T-cell (primary cell): Measurements from ENCODE around the gene SLC34A3. TPM values are rescaled to one million over a fixed set of nuclear protein-coding genes. Genes with fewer than 3 reads are reported as not detected.
A peak's percentile ranks its signal among the peaks of the same experiment; 100 is the strongest.

ENCODE experiments used
- ATAC-seq, 4 experiments: fragments of 200-7000 bp in 3 of 4; fragments of 150-1000 bp in 1 of 4; cut with Tn5 transposase; replicated peaks in 1 of 4; 1 replicate in 3 of 4; 2 replicates in 1 of 4; pipeline ENCODE4 v1.10.0; 2021; ENCODE audit warnings: moderate library complexity in 3 of 4, mild to moderate bottlenecking in 2 of 4, moderate number of reproducible peaks in 1 of 4
- CTCF ChIA-PET, 2 donors: fragments of 300-600 bp; sonication (Branson Sonifier 250); formaldehyde crosslinking; loops; one replicate each; lab custom pipeline; 2022; ENCODE audit warnings: antibody characterized with exemption in 2 of 2; lab: Charles Lee
- POLR2A ChIA-PET, 2 donors: fragments of 300-600 bp; sonication (Branson Sonifier 250); formaldehyde crosslinking; loops; one replicate each; lab custom pipeline; 2022; ENCODE audit warnings: antibody characterized with exemption in 2 of 2; lab: Charles Lee
- DNase-seq, 35 experiments: peaks; one replicate each; pipeline versions ENCODE4 v3.0.0 to v3.0.0-alpha.2; 2013 to 2023
- H3K27ac ChIP-seq: one replicate; pipeline ENCODE4 v1.5.1; 2013; ENCODE audit warnings: low read length
- H3K27me3 ChIP-seq, 2 experiments: replicated peaks in 1 of 2; 1 replicate in 1 of 2; 2 replicates in 1 of 2; pipeline versions ENCODE4 v1.6.1 to v1.7.0; 2013; ENCODE audit warnings: low read length in 1 of 2, mixed read lengths in 1 of 2; ENCODE audit not compliant: control insufficient read depth in 2 of 2, insufficient read depth in 2 of 2; ENCODE audit errors: extremely low read depth in 1 of 2
- H3K36me3 ChIP-seq, 2 donors: 1 replicate in 1 of 2; 2 replicates in 1 of 2; pipeline versions ENCODE4 v1.6.1 to v1.7.0; 2013; ENCODE audit warnings: low read length in 1 of 2; ENCODE audit not compliant: control insufficient read depth in 2 of 2, insufficient read depth in 1 of 2; ENCODE audit errors: extremely low read depth in 1 of 2
- H3K4me1 ChIP-seq, 2 experiments: 1 replicate in 1 of 2; 2 replicates in 1 of 2; pipeline versions ENCODE4 v1.6.1 to v1.7.0; 2013; ENCODE audit warnings: low read length in 2 of 2, mixed read lengths in 1 of 2; ENCODE audit not compliant: insufficient read depth in 2 of 2, control insufficient read depth in 1 of 2; ENCODE audit errors: extremely low read depth in 1 of 2
- H3K4me3 ChIP-seq, 2 donors: 1 replicate in 1 of 2; 2 replicates in 1 of 2; pipeline versions ENCODE4 v1.5.1 to v1.7.0; 2013; ENCODE audit warnings: mild to moderate bottlenecking in 2 of 2, low read length in 1 of 2, moderate library complexity in 1 of 2; ENCODE audit not compliant: control insufficient read depth in 1 of 2; ENCODE audit errors: extremely low read depth in 1 of 2
- H3K9me3 ChIP-seq: 2 replicates; pipeline ENCODE4 v1.7.0; 2013
- H3K27ac Mint-ChIP-seq, 2 donors: one replicate each; pipeline ENCODE4 v1.8.0; 2020 to 2021; ENCODE audit warnings: mild to moderate bottlenecking in 2 of 2, mixed read lengths in 2 of 2
- H3K27me3 Mint-ChIP-seq, 2 donors: one replicate each; pipeline ENCODE4 v1.8.0; 2021 to 2022; ENCODE audit warnings: mixed read lengths in 2 of 2
- H3K36me3 Mint-ChIP-seq: one replicate; pipeline ENCODE4 v1.8.0; 2021; ENCODE audit warnings: mixed read lengths
- H3K4me1 Mint-ChIP-seq, 3 donors: one replicate each; pipeline ENCODE4 v1.8.0; 2020 to 2022; ENCODE audit warnings: mixed read lengths in 3 of 3, mild to moderate bottlenecking in 1 of 3
- H3K4me3 Mint-ChIP-seq, 3 donors: one replicate each; pipeline ENCODE4 v1.8.0; 2020 to 2022; ENCODE audit warnings: mild to moderate bottlenecking in 3 of 3, mixed read lengths in 3 of 3, moderate library complexity in 3 of 3
- H3K9me3 Mint-ChIP-seq, 3 donors: one replicate each; pipeline ENCODE4 v1.8.0; 2020 to 2022; ENCODE audit warnings: mixed read lengths in 3 of 3
- WGBS: methylation state at CpG from one replicate; pipeline ENCODE4 v1.1.5; 2013; ENCODE audit warnings: missing lambda C conversion rate; ENCODE audit not compliant: insufficient coverage; 5-methylcytosine and 5-hydroxymethylcytosine counted together
- total RNA-seq, 35 experiments: library from RNA in 6 of 35; stranded (reverse) in 6 of 35; fragments of 120-200 nt in 1 of 35; gene quantifications; one replicate each; pipeline versions ENCODE4 v1.2.1 to v1.2.4 and lab custom pipeline; 2013 to 2026

The SLC34A3 gene
- total RNA-seq, 5 donors from 2014 or later (not counting 1 experiment from before 2014, with no cell fraction given) = not detected

DNA sequence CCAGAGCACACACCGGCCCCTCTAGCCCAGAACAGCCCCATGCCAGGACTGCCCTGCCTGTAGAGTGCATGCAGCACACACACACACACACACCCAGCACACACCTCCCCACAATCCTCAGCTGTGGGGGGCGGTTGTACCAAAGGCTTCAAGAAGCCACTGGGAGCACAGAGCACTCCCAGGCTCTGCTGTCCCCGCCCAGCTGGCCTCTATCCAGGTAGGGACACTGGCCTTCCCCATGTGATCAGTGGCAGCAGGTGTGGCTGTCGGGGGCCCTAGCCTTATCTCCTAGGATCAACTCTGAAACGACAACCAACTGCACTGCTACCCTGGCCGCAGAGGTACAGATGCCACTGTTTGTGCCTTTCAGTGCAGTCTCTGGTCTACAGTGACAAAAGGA lies 44.3 kb upstream of the SLC34A3 start:
- H3K36me3 Mint-ChIP-seq = peaks cover 21% of the 10 kb centered on the region
- Histone ChIP-seq H3K9me3 (no peaks in the 10 kb centered on the region), H3K4me1 (peaks cover 13 to 54% of the 10 kb centered on the region in 2 experiments), H3K27ac (no peak overlapping the region), H3K27me3 (no peaks in the 10 kb centered on the region), H3K36me3 (peaks cover 12 to 60% of the 10 kb centered on the region in 2 donors), H3K4me3 (no peak overlapping the region)
- ChIA-PET POLR2A (no interaction called here), CTCF (no interaction called here)
- H3K4me3 Mint-ChIP-seq = peak overlapping the region; percentile 87 to 91 (median 88)
- H3K4me1 Mint-ChIP-seq = peaks cover 22 to 46% (median 42%) of the 10 kb centered on the region in 3 donors
- 83% methylated on average over 6 of the region's 6 CpGs for WGBS
- H3K27ac Mint-ChIP-seq = no peak overlapping the region
- no peaks in the 10 kb centered on the region for H3K9me3 Mint-ChIP-seq
- H3K27me3 Mint-ChIP-seq = no peaks in the 10 kb centered on the region
- DNase-seq (no peak), ATAC-seq (no peak)

DNA sequence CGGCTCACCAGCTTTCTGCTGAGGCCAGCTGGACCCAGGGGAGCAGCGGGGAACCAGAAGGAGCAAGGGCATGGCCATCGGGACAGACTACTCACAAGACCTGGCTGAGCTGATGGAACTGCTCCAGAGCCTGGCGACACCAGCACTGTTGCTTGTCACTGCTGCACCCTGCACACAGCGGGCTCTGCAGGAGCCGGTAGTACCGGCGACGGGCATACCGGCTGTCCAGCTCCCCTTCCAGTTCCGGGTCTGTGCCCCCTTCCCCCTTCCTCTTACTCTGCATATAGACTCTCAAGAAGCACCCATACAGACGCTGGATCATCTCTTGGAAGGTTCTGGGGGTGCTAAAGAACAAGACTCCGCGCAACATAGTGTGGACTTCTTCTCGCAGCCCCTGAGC lies 43.3 kb upstream of the SLC34A3 start:
- Histone ChIP-seq H3K27me3 (no peaks in the 10 kb centered on the region), H3K36me3 (peaks cover 7 to 55% of the 10 kb centered on the region in 2 donors), H3K4me1 (peaks cover 13 to 54% of the 10 kb centered on the region in 2 experiments), H3K4me3 (peak overlapping the region; percentile 91 to 99), H3K27ac (no peak overlapping the region), H3K9me3 (no peaks in the 10 kb centered on the region)
- 91% methylated on average over 14 of the region's 15 CpGs for WGBS
- CTCF ChIA-PET = no interaction called here
- no peak for ATAC-seq
- H3K4me1 Mint-ChIP-seq = peaks cover 22 to 46% (median 42%) of the 10 kb centered on the region in 3 donors
- H3K36me3 Mint-ChIP-seq = peaks cover 15% of the 10 kb centered on the region
- no peaks in the 10 kb centered on the region for H3K27me3 Mint-ChIP-seq
- POLR2A ChIA-PET = interaction anchor here (0.9 to 1.0 kb wide), 2 partner anchors 15 to 54 kb away, joined by 3 read pairs; partner anchors contain the start of gene TUBB4B (in 1 of the 2)
- H3K4me3 Mint-ChIP-seq = peak overlapping the region; percentile 87 to 91 (median 88)
- DNase-seq = no peak
- peak overlapping the region; percentile 83 to 85 for H3K27ac Mint-ChIP-seq
- no peaks in the 10 kb centered on the region for H3K9me3 Mint-ChIP-seq

DNA sequence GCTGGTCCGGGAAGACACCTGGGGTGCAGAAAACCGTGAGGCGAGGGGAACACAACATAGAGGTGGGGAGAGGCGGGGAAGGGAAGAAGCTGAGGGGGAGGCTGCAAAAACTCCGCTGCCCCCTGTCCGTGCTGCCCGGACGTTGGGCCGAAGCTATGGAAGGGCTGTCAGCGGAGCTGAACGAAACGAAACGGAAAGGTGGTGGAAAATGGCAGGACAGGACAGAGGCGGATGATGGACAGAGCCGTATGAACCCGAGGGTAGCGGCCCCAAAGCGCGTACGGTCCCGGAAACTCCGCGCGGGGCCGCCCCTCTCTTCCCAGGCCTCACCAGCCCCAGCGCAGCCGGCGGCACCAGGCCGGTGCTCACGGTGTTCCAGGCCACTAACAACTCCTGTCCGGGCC lies 42.6 kb upstream of the SLC34A3 start:
- peak overlapping the region; percentile 91 to 99 for H3K4me3 ChIP-seq
- POLR2A ChIA-PET = interaction anchor here (0.9 to 1.0 kb wide), 2 partner anchors 15 to 53 kb away, joined by 3 read pairs; partner anchors contain the start of gene TUBB4B (in 1 of the 2)
- peaks cover 13 to 54% of the 10 kb centered on the region in 2 experiments for H3K4me1 ChIP-seq
- no peaks in the 10 kb centered on the region for H3K27me3 Mint-ChIP-seq
- ATAC-seq (peak in 1 of 4 experiments; percentile 26), DNase-seq (no peak)
- peaks cover 7 to 48% of the 10 kb centered on the region in 2 donors for H3K36me3 ChIP-seq
- H3K27me3 ChIP-seq = no peaks in the 10 kb centered on the region
- H3K4me3 Mint-ChIP-seq = peak overlapping the region; percentile 87 to 91 (median 88)
- H3K36me3 Mint-ChIP-seq = peaks cover 15% of the 10 kb centered on the region
- WGBS = under 1% methylated on average over 30 of the region's 31 CpGs
- H3K27ac Mint-ChIP-seq = peak overlapping the region; percentile 85 to 90
- no peaks in the 10 kb centered on the region for H3K9me3 ChIP-seq
- H3K27ac ChIP-seq = peak overlapping the region; percentile 74
- H3K4me1 Mint-ChIP-seq = peaks cover 22 to 46% (median 42%) of the 10 kb centered on the region in 3 donors
- H3K9me3 Mint-ChIP-seq = no peaks in the 10 kb centered on the region
- CTCF ChIA-PET = interaction anchor here in 1 of 2 donors (1.4 kb wide), 2 partner anchors 13 to 59 kb away, joined by 3 to 4 read pairs; partner anchors contain the start of gene TPRN

DNA sequence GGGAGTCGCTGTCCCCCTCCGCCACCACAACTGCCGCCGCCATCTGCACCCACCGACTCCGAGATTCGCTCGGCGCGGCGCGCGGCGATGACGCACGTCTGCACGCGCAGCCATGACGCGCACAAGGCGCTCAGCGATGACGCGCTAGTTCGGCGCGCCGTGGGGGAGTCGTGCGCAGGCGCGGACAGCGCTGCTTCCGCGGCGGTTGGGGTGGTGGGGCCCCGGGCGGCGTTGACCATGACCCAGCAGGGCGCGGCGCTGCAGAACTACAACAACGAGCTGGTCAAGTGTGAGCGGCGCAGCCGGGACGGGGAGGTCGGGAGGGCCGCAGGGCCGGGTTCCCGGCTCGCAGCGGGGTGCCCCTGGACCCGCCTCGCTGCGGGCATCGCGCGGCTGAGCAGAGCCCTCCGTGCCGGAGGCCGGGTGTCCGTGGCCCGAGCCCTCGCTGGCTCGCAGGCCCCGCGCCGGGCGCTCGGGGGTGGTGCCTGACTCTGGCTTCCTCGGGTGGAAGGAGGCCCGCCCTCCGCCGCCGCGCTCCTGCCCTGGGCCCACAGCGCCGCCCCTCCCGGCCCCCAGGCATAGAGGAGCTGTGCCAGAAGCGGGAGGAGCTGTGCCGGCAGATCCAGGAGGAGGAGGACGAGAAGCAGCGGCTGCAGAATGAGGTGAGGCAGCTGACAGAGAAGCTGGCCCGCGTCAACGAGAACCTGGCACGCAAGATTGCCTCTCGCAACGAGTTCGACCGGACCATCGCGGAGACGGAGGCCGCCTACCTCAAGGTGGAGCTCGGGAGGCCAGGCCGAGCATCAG lies 42.0 kb upstream of the SLC34A3 start, which contains the start of the genes ANAPC2 and SSNA1:
Gene ANAPC2 (minus strand): TSS at position 71 of the 807 bp plus-strand sequence. CDS start 28 bp downstream, at position 43.
Gene SSNA1 (plus strand): TSS at position 187 of the 807 bp plus-strand sequence. CDS start 51 bp downstream, at position 238.
- Histone ChIP-seq H3K27ac (peak within 1 kb of the TSS; percentile 77), H3K4me3 (peak within 1 kb of the TSS; percentile 91 to 99), H3K36me3 (peaks cover 6 to 42% of the 10 kb centered on the region in 2 donors), H3K27me3 (no peaks in the 10 kb centered on the region), H3K4me1 (peaks cover 13 to 54% of the 10 kb centered on the region in 2 experiments), H3K9me3 (no peaks in the 10 kb centered on the region)
- DNase-seq (peak; percentile 75 to 98 (median 88)), ATAC-seq (peak; percentile 78 to 85 (median 80))
- H3K4me1 Mint-ChIP-seq = peaks cover 22 to 46% (median 42%) of the 10 kb centered on the region in 3 donors
- H3K27ac Mint-ChIP-seq = peak within 1 kb of the TSS; percentile 90 to 91
- POLR2A ChIA-PET = interaction anchor here (0.5 to 1.1 kb wide), 6 partner anchors 10 to 750 kb away, joined by 3 to 6 read pairs (median 4); partner anchors contain the start of gene TUBB4B (in 1 of the 2)
- H3K4me3 Mint-ChIP-seq = peak within 1 kb of the TSS; percentile 87 to 91 (median 88)
- no peaks in the 10 kb centered on the region for H3K9me3 Mint-ChIP-seq
- under 1% methylated on average over 98 of the region's 98 CpGs for WGBS
- H3K36me3 Mint-ChIP-seq = peaks cover 11% of the 10 kb centered on the region
- no peaks in the 10 kb centered on the region for H3K27me3 Mint-ChIP-seq
- CTCF ChIA-PET = interaction anchor here in 1 of 2 donors (0.6 to 1.4 kb wide), 5 partner anchors 12 to 398 kb away, joined by 3 to 5 read pairs (median 3); partner anchors contain the start of genes TMEM141 and TPRN

DNA sequence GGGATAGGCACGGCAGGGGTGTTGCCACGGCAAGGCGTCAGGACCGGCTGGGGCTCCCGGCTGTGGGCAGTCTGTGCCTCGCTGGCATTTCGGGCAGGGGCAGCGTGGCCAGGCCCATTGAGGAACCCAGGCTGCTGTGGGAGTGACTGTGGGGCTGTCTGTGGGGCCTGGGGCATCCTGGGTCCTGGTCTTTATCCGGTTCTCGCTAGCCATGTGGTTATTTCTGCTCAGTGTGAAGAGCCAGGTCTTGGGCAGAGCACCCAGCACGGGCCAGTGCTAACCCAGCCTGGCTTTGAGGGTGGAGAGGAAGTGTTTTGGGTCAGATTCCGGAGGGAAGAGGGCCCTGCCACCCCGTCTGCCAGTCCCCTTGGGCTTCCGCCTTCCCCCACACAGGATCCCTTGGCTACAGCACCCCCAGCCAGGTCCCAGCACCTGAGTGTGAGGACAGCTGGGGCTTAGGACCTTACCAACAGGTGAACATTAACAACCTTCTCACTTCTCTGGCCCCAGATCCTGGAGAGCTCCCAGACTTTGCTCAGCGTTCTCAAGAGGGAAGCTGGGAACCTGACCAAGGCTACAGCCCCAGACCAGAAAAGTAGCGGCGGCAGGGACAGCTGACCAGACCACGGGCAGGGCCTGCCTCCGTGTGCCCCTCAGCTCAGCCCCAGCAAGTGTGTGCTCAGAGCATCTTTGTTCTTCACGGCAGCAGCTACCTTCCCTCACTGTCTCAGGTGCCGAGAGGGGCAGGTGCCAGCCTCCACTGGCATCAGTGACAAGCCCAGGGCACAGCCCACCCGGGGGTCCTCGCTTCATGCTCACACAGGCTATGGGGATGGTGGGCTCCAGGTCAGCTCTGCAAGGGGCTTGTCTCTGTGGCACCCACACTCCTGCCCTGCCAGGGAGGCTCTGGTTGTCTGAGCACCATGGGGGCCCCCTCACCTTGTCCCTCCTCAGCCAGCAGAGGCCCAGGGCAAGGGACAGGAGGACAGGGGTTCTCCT lies 41.1 kb upstream of the SLC34A3 start:
- Histone ChIP-seq H3K36me3 (peaks cover 5 to 33% of the 10 kb centered on the region in 2 donors), H3K4me1 (peaks cover 13 to 54% of the 10 kb centered on the region in 2 experiments), H3K9me3 (no peaks in the 10 kb centered on the region), H3K27me3 (no peaks in the 10 kb centered on the region), H3K27ac (peak overlapping the region; percentile 77), H3K4me3 (peak overlapping the region; percentile 91 to 99)
- peak overlapping the region; percentile 86 to 90 (median 88) for H3K4me3 Mint-ChIP-seq
- no peaks in the 10 kb centered on the region for H3K9me3 Mint-ChIP-seq
- H3K27ac Mint-ChIP-seq = peak overlapping the region; percentile 90 to 91
- ATAC-seq = no peak
- no peak for DNase-seq
- WGBS = 47% methylated on average over 18 of the region's 23 CpGs
- peaks cover 5% of the 10 kb centered on the region for H3K36me3 Mint-ChIP-seq
- POLR2A ChIA-PET = interaction anchor here in 1 of 2 donors (0.5 to 1.1 kb wide), 5 partner anchors 11 to 130 kb away, joined by 3 to 6 read pairs (median 4); partner anchors contain the start of genes TPRN and TUBB4B
- peaks cover 17 to 41% (median 38%) of the 10 kb centered on the region in 3 donors for H3K4me1 Mint-ChIP-seq
- no peaks in the 10 kb centered on the region for H3K27me3 Mint-ChIP-seq
- CTCF ChIA-PET = interaction anchor here in 1 of 2 donors (0.6 to 1.4 kb wide), 5 partner anchors 11 to 399 kb away, joined by 3 to 5 read pairs (median 3); partner anchors contain the start of genes TMEM141 and TPRN
